H1 (cell line): ENCODE results near the gene CDH20. TPM values are rescaled to one million over a fixed set of nuclear protein-coding genes. Genes with fewer than 3 reads are reported as not detected.

Experiments used
- CTCF ChIA-PET: fragments of 300-600 bp; sonication (Branson Sonifier 250); formaldehyde crosslinking; loops from one replicate; lab custom pipeline; 2021; ENCODE audit not compliant: partially characterized antibody; lab: Charles Lee
- POLR2A ChIA-PET: fragments of 300-600 bp; sonication (Branson Sonifier 250); formaldehyde crosslinking; loops from one replicate; lab custom pipeline; 2021; ENCODE audit warnings: inconsistent platforms; ENCODE audit not compliant: partially characterized antibody; lab: Charles Lee
- DNase-seq, 2 experiments: peaks; one replicate each; pipeline versions ENCODE4 v3.0.0 to v3.0.0-alpha.2; 2010 to 2022; ENCODE audit warnings: low spot score in 2 of 2, low read depth in 1 of 2, mixed read lengths in 1 of 2
- FAIRE-seq: peaks from 2 replicates; lab custom pipeline; 2011; peaks lifted over from hg19 to GRCh38; lab: Jason Lieb, UNC
- H2AFZ ChIP-seq: 2 replicates; pipeline ENCODE4 v1.8.1; 2012; ENCODE audit warnings: low read length, inconsistent platforms
- H2AK5ac ChIP-seq: 2 replicates; pipeline ENCODE4 v1.6.1; 2013; ENCODE audit warnings: low read depth, low read length
- H2BK120ac ChIP-seq: replicated peaks from 2 replicates; pipeline ENCODE3; 2013; ENCODE audit warnings: low read depth, low read length, inconsistent platforms
- H2BK12ac ChIP-seq: 2 replicates; pipeline ENCODE4 v1.6.1; 2013; ENCODE audit warnings: low read depth, low read length
- H2BK15ac ChIP-seq: 2 replicates; pipeline ENCODE4 v1.6.1; 2013; ENCODE audit warnings: low read length
- H2BK20ac ChIP-seq: 2 replicates; pipeline ENCODE4 v1.6.1; 2013; ENCODE audit warnings: low read length
- H2BK5ac ChIP-seq: 2 replicates; pipeline ENCODE4 v1.6.1; 2013; ENCODE audit warnings: low read depth, low read length
- H3K14ac ChIP-seq: 2 replicates; pipeline ENCODE4 v1.6.1; 2013; ENCODE audit warnings: inconsistent platforms; ENCODE audit not compliant: insufficient read length
- H3K18ac ChIP-seq: 2 replicates; pipeline ENCODE4 v1.6.1; 2013; ENCODE audit warnings: low read length; ENCODE audit errors: extremely low read depth
- H3K23ac ChIP-seq: 2 replicates; pipeline ENCODE4 v1.6.1; 2013; ENCODE audit warnings: inconsistent platforms; ENCODE audit not compliant: insufficient read length
- H3K23me2 ChIP-seq: 2 replicates; pipeline ENCODE4 v1.6.1; 2013; ENCODE audit warnings: low read depth, low read length
- H3K27ac ChIP-seq: 2 replicates; pipeline ENCODE4 v1.6.1; 2011; ENCODE audit warnings: low read depth, low read length, inconsistent platforms
- H3K27me3 ChIP-seq, 4 experiments: replicated peaks in 1 of 4; 1 replicate in 1 of 4; 2 replicates in 3 of 4; pipeline versions ENCODE4 v1.6.1 to v1.8.1; 2011 to 2013; ENCODE audit warnings: low read length in 3 of 4, mild to moderate bottlenecking in 3 of 4, inconsistent platforms in 2 of 4, mixed read lengths in 2 of 4, moderate library complexity in 1 of 4; ENCODE audit not compliant: control insufficient read depth in 3 of 4, insufficient read depth in 3 of 4; ENCODE audit errors: extremely low read depth in 1 of 4
- H3K36me3 ChIP-seq, 4 experiments: 2 replicates each; pipeline versions ENCODE4 v1.6.1 to v1.8.1; 2011 to 2013; ENCODE audit warnings: mild to moderate bottlenecking in 4 of 4, low read length in 3 of 4, moderate library complexity in 2 of 4, control low read depth in 1 of 4, inconsistent platforms in 1 of 4; ENCODE audit not compliant: insufficient read depth in 4 of 4, control insufficient read depth in 2 of 4
- H3K4ac ChIP-seq: replicated peaks from 2 replicates; pipeline ENCODE3; 2013; ENCODE audit warnings: low read length, low read depth, mixed read lengths, inconsistent platforms; ENCODE audit not compliant: insufficient read length
- H3K4me1 ChIP-seq, 4 experiments: replicated peaks in 1 of 4; 1 replicate in 1 of 4; 2 replicates in 3 of 4; pipeline versions ENCODE4 v1.6.1 to v1.8.1; 2011 to 2013; ENCODE audit warnings: low read length in 3 of 4, inconsistent platforms in 2 of 4, mixed read lengths in 1 of 4; ENCODE audit not compliant: insufficient read depth in 4 of 4, control insufficient read depth in 3 of 4
- H3K4me2 ChIP-seq, 2 experiments: 2 replicates each; pipeline versions ENCODE4 v1.6.1 to v1.8.1; 2011 to 2013; ENCODE audit warnings: low read depth in 2 of 2, low read length in 2 of 2, control low read depth in 1 of 2, inconsistent platforms in 1 of 2, mild to moderate bottlenecking in 1 of 2; ENCODE audit not compliant: insufficient read depth in 1 of 2
- H3K4me3 ChIP-seq, 4 experiments: fragments of 200-600, 300-600 bp in 1 of 4; sonication (generic), shearing (Covaris generic), sonication (Bioruptor Twin) in 1 of 4; 2 replicates each; pipeline versions ENCODE4 v1.5.1 to v1.8.1; 2011 to 2016; ENCODE audit warnings: low read length in 4 of 4, low read depth in 3 of 4, control low read depth in 2 of 4, inconsistent platforms in 2 of 4, mild to moderate bottlenecking in 2 of 4, mixed read lengths in 1 of 4, moderate library complexity in 1 of 4; ENCODE audit not compliant: insufficient read depth in 2 of 4; ENCODE audit errors: extremely low read depth in 1 of 4
- H3K56ac ChIP-seq: replicated peaks from 2 replicates; pipeline ENCODE3; 2013; ENCODE audit warnings: low read depth, mild to moderate bottlenecking, mixed read lengths, low read length, inconsistent platforms; ENCODE audit not compliant: insufficient read length
- H3K79me1 ChIP-seq: 2 replicates; pipeline ENCODE4 v1.6.1; 2013; ENCODE audit warnings: low read depth, low read length, control low read depth
- H3K79me2 ChIP-seq, 2 experiments: 2 replicates each; pipeline versions ENCODE4 v1.6.1 to v1.8.1; 2012 to 2013; ENCODE audit warnings: low read length in 2 of 2, mild to moderate bottlenecking in 2 of 2, inconsistent platforms in 1 of 2; ENCODE audit not compliant: insufficient read depth in 2 of 2, control insufficient read depth in 1 of 2
- H3K9ac ChIP-seq, 4 experiments: replicated peaks in 1 of 4; 1 replicate in 1 of 4; 2 replicates in 3 of 4; pipeline versions ENCODE4 v1.6.1 to v1.8.1; 2011 to 2013; ENCODE audit warnings: low read depth in 3 of 4, low read length in 3 of 4, control low read depth in 2 of 4, mild to moderate bottlenecking in 2 of 4, moderate library complexity in 2 of 4, inconsistent platforms in 1 of 4; ENCODE audit errors: extremely low read depth in 1 of 4
- H3K9me3 ChIP-seq, 2 experiments: 2 replicates each; pipeline versions ENCODE4 v1.6.1 to v1.8.1; 2012 to 2013; ENCODE audit warnings: mild to moderate bottlenecking in 2 of 2, moderate library complexity in 2 of 2, control low read depth in 1 of 2, inconsistent platforms in 1 of 2, low read depth in 1 of 2, low read length in 1 of 2, mixed read lengths in 1 of 2; ENCODE audit not compliant: insufficient read depth in 2 of 2
- H4K20me1 ChIP-seq, 2 experiments: replicated peaks in 1 of 2; 2 replicates each; pipeline versions ENCODE3 to v1.8.1; 2011 to 2013; ENCODE audit warnings: inconsistent platforms in 2 of 2, low read length in 2 of 2, mild to moderate bottlenecking in 1 of 2; ENCODE audit not compliant: insufficient read depth in 2 of 2, control insufficient read depth in 1 of 2
- H4K5ac ChIP-seq: 2 replicates; pipeline ENCODE4 v1.6.1; 2013; ENCODE audit warnings: low read length, low read depth, mixed read lengths, inconsistent platforms; ENCODE audit not compliant: insufficient read length
- H4K8ac ChIP-seq: 2 replicates; pipeline ENCODE4 v1.8.0; 2013; ENCODE audit warnings: mild to moderate bottlenecking, moderate library complexity, low read length, inconsistent platforms; ENCODE audit not compliant: insufficient read depth; ENCODE audit errors: extremely low read depth
- H4K91ac ChIP-seq: replicated peaks from 2 replicates; pipeline ENCODE3; 2013; ENCODE audit warnings: low read length, mixed read lengths, inconsistent platforms; ENCODE audit not compliant: insufficient read length
- ASH2L ChIP-seq: fragments of 200-600, 300-600 bp; sonication (generic); IDR thresholded peaks from one replicate; pipeline ENCODE4 v1.7.1; 2017; ENCODE audit warnings: low read length
- BCL11A ChIP-seq, 2 experiments: IDR thresholded peaks; one replicate each; pipeline ENCODE4 v1.6.1; 2011; ENCODE audit warnings: low read depth in 2 of 2, low read length in 2 of 2, mild to moderate bottlenecking in 2 of 2
- CBX5 ChIP-seq: fragments of 300-800, 300-1000 bp; sonication (generic); IDR thresholded peaks from 2 replicates; pipeline ENCODE4 v1.7.1; 2016; ENCODE audit warnings: antibody characterized with exemption, low read length, low read depth
- CHD2 ChIP-seq: IDR thresholded peaks from 2 replicates; pipeline ENCODE4 v1.6.1; 2012; ENCODE audit warnings: low read length, improper control_type of control experiment
- EGR1 ChIP-seq: IDR thresholded peaks from 2 replicates; pipeline ENCODE4 v1.6.1; 2011; ENCODE audit warnings: low read depth, low read length, borderline replicate concordance
- JUND ChIP-seq: IDR thresholded peaks from 2 replicates; pipeline ENCODE4 v1.6.1; 2011; ENCODE audit warnings: mild to moderate bottlenecking, improper control_type of control experiment, low read length
- KDM4A ChIP-seq: IDR thresholded peaks from one replicate; pipeline ENCODE4 v1.7.1; 2012; ENCODE audit warnings: low read depth, mild to moderate bottlenecking, moderate library complexity, low read length, inconsistent platforms; ENCODE audit not compliant: severe bottlenecking
- KDM5A ChIP-seq: fragments of 200-600 bp; IDR thresholded peaks from 2 replicates; pipeline ENCODE4 v1.7.1; 2012; ENCODE audit warnings: mild to moderate bottlenecking, low read length, inconsistent platforms, mixed read lengths
- NRF1 ChIP-seq: IDR thresholded peaks from 2 replicates; pipeline ENCODE4 v1.6.1; 2011; ENCODE audit warnings: mild to moderate bottlenecking, low read depth, low read length, improper control_type of control experiment
- RAD21 ChIP-seq, 2 experiments: IDR thresholded peaks in 1 of 2; conservative IDR thresholded peaks in 1 of 2; 2 replicates each; pipeline ENCODE4 v1.6.1; 2011; ENCODE audit warnings: low read depth in 2 of 2, low read length in 2 of 2, improper control_type of control experiment in 1 of 2, inconsistent platforms in 1 of 2, mild to moderate bottlenecking in 1 of 2, moderate library complexity in 1 of 2
- SIX5 ChIP-seq: IDR thresholded peaks from 2 replicates; pipeline ENCODE4 v1.6.1; 2011; ENCODE audit warnings: mild to moderate bottlenecking, low read depth, low read length
- SP1 ChIP-seq: IDR thresholded peaks from 2 replicates; pipeline ENCODE4 v1.6.1; 2011; ENCODE audit warnings: low read depth, low read length
- TAF1 ChIP-seq: IDR thresholded peaks from 2 replicates; pipeline ENCODE4 v1.6.1; 2011; ENCODE audit warnings: mild to moderate bottlenecking, low read depth, low read length
- TBP ChIP-seq: IDR thresholded peaks from 2 replicates; pipeline ENCODE4 v1.6.1; 2011; ENCODE audit warnings: low read depth, low read length, improper control_type of control experiment
- TCF12 ChIP-seq: IDR thresholded peaks from 2 replicates; pipeline ENCODE4 v1.6.1; 2011; ENCODE audit warnings: low read depth, mild to moderate bottlenecking, low read length
- WGBS, 2 experiments: shearing (Covaris generic) in 1 of 2; methylation state at CpG; one replicate each; pipeline versions ENCODE4 v1.1.6 to v1.1.7; 2013 to 2015; ENCODE audit warnings: low lambda C conversion rate in 2 of 2, mixed read lengths in 2 of 2, inconsistent platforms in 1 of 2, low coverage in 1 of 2, missing lambda C conversion rate in 1 of 2; ENCODE audit not compliant: insufficient replicate concordance in 2 of 2, insufficient coverage in 1 of 2, insufficient read length in 1 of 2; ENCODE audit errors: extremely low coverage in 1 of 2, missing lambda C conversion rate in 1 of 2; 5-methylcytosine and 5-hydroxymethylcytosine counted together
- polyA plus RNA-seq, 7 experiments: library from polyadenylated mRNA; depleted of rRNA in 3 of 7; stranded (reverse) in 5 of 7; unstranded in 2 of 7; fragments of >200 nt in 5 of 7; fragments of 200-250 nt in 2 of 7; gene quantifications; 1 replicate in 5 of 7; 2 replicates in 1 of 7; 4 replicates in 1 of 7; pipeline versions ENCODE4 v1.2.1 to v1.2.3, GENCODE V29; 2011 to 2013; ENCODE audit warnings: missing spikeins in 2 of 7, mixed read lengths in 2 of 7
- total RNA-seq: library from RNA; stranded (reverse); fragmentation: NEBNext Ultra II Directional; extraction: Animal tissue kit (Norgen Biotek cat#: 25700); gene quantifications from 2 replicates; pipeline ENCODE4 v1.2.1, GENCODE V29; 2021
- TF ChIP-seq, protein P1 (sequence below): IDR thresholded peaks from 2 replicates; pipeline ENCODE4 v1.6.1; 2011; ENCODE audit warnings: low read depth, mild to moderate bottlenecking, low read length; ENCODE audit not compliant: insufficient read depth

Gene CDH20
- total and polyA plus RNA-seq, 2 of the 8 experiments (the other 6 are each of a cell fraction or from before 2014, with no cell fraction given) = 0.07 to 0.12 TPM

DNA sequence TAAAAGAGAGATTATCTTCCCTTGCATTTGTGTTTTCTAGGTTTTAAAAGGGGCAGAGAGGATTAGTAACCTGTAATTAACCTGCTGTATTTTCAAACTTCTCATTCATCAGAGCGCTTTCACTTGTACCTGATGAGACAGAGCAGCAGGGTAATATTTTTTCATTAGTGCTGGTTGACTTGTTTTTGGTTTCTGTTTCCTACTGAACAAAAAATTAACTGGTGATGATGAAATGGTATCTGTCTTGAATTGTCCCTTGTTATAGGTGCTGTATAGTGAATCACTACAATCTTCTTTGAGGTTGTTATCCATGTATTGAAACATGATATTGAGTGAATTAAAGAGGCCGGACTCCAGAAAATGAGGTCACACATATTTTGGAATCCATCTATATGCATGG, 37.9 kb downstream of the CDH20 start:
- Histone ChIP-seq H3K27ac (no peak overlapping the region), H2BK15ac (no peak overlapping the region), H2AK5ac (no peak overlapping the region), H3K79me1 (no peaks in the 10 kb centered on the region), H2BK5ac (no peak overlapping the region), H2BK12ac (no peak overlapping the region), H2BK120ac (no peak overlapping the region), H4K8ac (no peak overlapping the region), H3K23me2 (no peaks in the 10 kb centered on the region), H3K14ac (no peak overlapping the region), H2BK20ac (no peak overlapping the region), H3K79me2 (no peaks in the 10 kb centered on the region), H3K4me2 (no peak overlapping the region), H3K56ac (no peak overlapping the region), H3K27me3 (no peaks in the 10 kb centered on the region), H3K4ac (no peak overlapping the region), H3K36me3 (no peaks in the 10 kb centered on the region), H4K91ac (no peak overlapping the region), H3K18ac (no peak overlapping the region), H4K5ac (no peak overlapping the region), H2AFZ (no peak overlapping the region), H3K4me3 (no peak overlapping the region), H3K9me3 (no peaks in the 10 kb centered on the region), H4K20me1 (no peaks in the 10 kb centered on the region), H3K23ac (no peak overlapping the region), H3K4me1 (no peaks in the 10 kb centered on the region), H3K9ac (no peak overlapping the region)
- FAIRE-seq (no peak), DNase-seq (no peak)
- POLR2A ChIA-PET = no interaction called here
- 91% methylated on average over 2 of the region's 2 CpGs; no CpG with 5 or more reads in 1 of the 2 experiments for WGBS, 2 experiments
- CTCF ChIA-PET = interaction anchor here (1.0 kb wide), 1 partner anchor 28 kb away, joined by 3 read pairs; no protein-coding TSS in a partner anchor
- TF ChIP-seq KDM5A (no peak), NRF1 (no peak), TCF12 (no peak), KDM4A (no peak), BCL11A (IDR thresholded peaks at IDR 0.05; ENCODE audit: low read depth in 2 of 2, low read length in 2 of 2) (no peak), SIX5 (no peak), RAD21 (IDR thresholded peaks at IDR 0.05 in 1 of 2, conservative IDR thresholded peaks at IDR 0.05 in 1 of 2; ENCODE audit: low read depth in 2 of 2, low read length in 2 of 2) (no peak), ASH2L (no peak), CBX5 (no peak), JUND (no peak), EGR1 (no peak), TAF1 (no peak), CHD2 (no peak), SP1 (no peak), TBP (no peak)
- TF ChIP-seq, protein P1, sequence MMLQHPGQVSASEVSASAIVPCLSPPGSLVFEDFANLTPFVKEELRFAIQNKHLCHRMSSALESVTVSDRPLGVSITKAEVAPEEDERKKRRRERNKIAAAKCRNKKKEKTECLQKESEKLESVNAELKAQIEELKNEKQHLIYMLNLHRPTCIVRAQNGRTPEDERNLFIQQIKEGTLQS = no peak
